HepG2 (cell line): Measurements from ENCODE around the gene TFPI. TPM values are rescaled to one million over a fixed set of nuclear protein-coding genes. Genes with fewer than 3 reads are reported as not detected.
"Not testable (repeated sequence)": the region's sequence is repeated elsewhere in the genome, so short reads cannot be mapped to it uniquely, and the experiment has no call there.

Experiments
- ATAC-seq: fragments of 200-7000 bp; cut with Tn5 transposase; 3 replicates; pipeline ENCODE4 v1.9.1; 2020; ENCODE audit warnings: mild to moderate bottlenecking, moderate library complexity
- BruUV-seq: library from RNA; stranded (reverse); fragments of 400-500 nt; replicated peaks from 2 replicates; lab custom pipeline; 2021; lab: Mats Ljungman, UMichigan
- CTCF ChIA-PET: fragments of 300-600 bp; formaldehyde crosslinking; extraction: SDS; loops from one replicate; lab custom pipeline; 2021; ENCODE audit warnings: low total read pairs, inconsistent platforms, low intra/inter-chr PET ratio; lab: Yijun Ruan, JAX
- POLR2A ChIA-PET: fragments of 350-600 bp; sonication (Branson Sonifier 250); formaldehyde crosslinking; loops from one replicate; lab custom pipeline; 2020; ENCODE audit warnings: antibody characterized with exemption, inconsistent platforms; lab: Yijun Ruan, JAX
- DNase-seq: peaks from one replicate; pipeline ENCODE4 v3.0.0-alpha.2; 2015; ENCODE audit warnings: low spot score
- FAIRE-seq: peaks from 3 replicates; lab custom pipeline; 2011; peaks lifted over from hg19 to GRCh38; lab: Jason Lieb, UNC
- H2AFZ ChIP-seq: one replicate; pipeline ENCODE4 v1.6.1; 2011; ENCODE audit warnings: low read length, inconsistent platforms
- H3K27ac ChIP-seq: fragments of 300-600 bp; 3 replicates; pipeline ENCODE4 v1.8.0; 2011; ENCODE audit warnings: mixed run types, mild to moderate bottlenecking, mixed read lengths, low read length, inconsistent platforms; ENCODE audit not compliant: insufficient read depth; ENCODE audit errors: extremely low read length
- H3K27me3 ChIP-seq, 2 experiments: fragments of 200-600 bp in 1 of 2; 2 replicates in 1 of 2; 3 replicates in 1 of 2; pipeline versions ENCODE4 v1.6.0 to v1.8.0; 2011; ENCODE audit warnings: low read length in 2 of 2, mild to moderate bottlenecking in 2 of 2, moderate library complexity in 2 of 2, inconsistent platforms in 1 of 2; ENCODE audit not compliant: insufficient read depth in 2 of 2, control insufficient read depth in 1 of 2
- H3K36me3 ChIP-seq, 2 experiments: fragments of 200-600 bp in 1 of 2; replicated peaks in 1 of 2; 2 replicates in 1 of 2; 3 replicates in 1 of 2; pipeline versions ENCODE4 v1.5.1 to v1.8.0; 2011; ENCODE audit warnings: low read length in 2 of 2, inconsistent platforms in 1 of 2; ENCODE audit not compliant: insufficient read depth in 2 of 2, control insufficient read depth in 1 of 2
- H3K4me1 ChIP-seq: 2 replicates; pipeline ENCODE4 v1.5.1; 2012; ENCODE audit warnings: low read length, inconsistent platforms; ENCODE audit not compliant: insufficient read depth
- H3K4me2 ChIP-seq: 2 replicates; pipeline ENCODE4 v1.6.0; 2011; ENCODE audit warnings: low read depth, low read length, inconsistent platforms
- H3K4me3 ChIP-seq, 3 experiments: fragments of 200-600 bp in 1 of 3; sonication (generic), shearing (Covaris generic) in 1 of 3; replicated peaks in 1 of 3; 2 replicates each; pipeline ENCODE4 v1.5.1; 2011 to 2016; ENCODE audit warnings: low read length in 3 of 3, inconsistent platforms in 2 of 3, low read depth in 2 of 3, mild to moderate bottlenecking in 2 of 3, control low read depth in 1 of 3, mixed read lengths in 1 of 3; ENCODE audit not compliant: insufficient read depth in 1 of 3
- H3K79me2 ChIP-seq: one replicate; pipeline ENCODE4 v1.6.1; 2011; ENCODE audit warnings: low read length, inconsistent platforms; ENCODE audit not compliant: insufficient read depth
- H3K9ac ChIP-seq: 2 replicates; pipeline ENCODE4 v1.6.0; 2011; ENCODE audit warnings: mild to moderate bottlenecking, low read depth, low read length, inconsistent platforms; ENCODE audit not compliant: insufficient read depth
- H3K9me3 ChIP-seq: 2 replicates; pipeline ENCODE4 v1.5.1; 2012; ENCODE audit warnings: mild to moderate bottlenecking, low read length
- H4K20me1 ChIP-seq: 2 replicates; pipeline ENCODE4 v1.6.0; 2011; ENCODE audit warnings: inconsistent platforms, mild to moderate bottlenecking, low read length, moderate library complexity; ENCODE audit not compliant: insufficient read depth
- CCDC6 ChIP-seq: sonication (generic); formaldehyde crosslinking; IDR thresholded peaks from 2 replicates; pipeline ENCODE4 v1.8.1; 2022; ENCODE audit warnings: mild to moderate bottlenecking, missing genetic modification reagents, moderate library complexity
- CREM ChIP-seq, 2 experiments: sonication (generic) in 1 of 2; formaldehyde crosslinking in 1 of 2; IDR thresholded peaks; 2 replicates each; pipeline versions ENCODE4 v1.4.0 to v1.6.1; 2016 to 2020; ENCODE audit warnings: antibody characterized with exemption in 1 of 2, mild to moderate bottlenecking in 1 of 2, missing genetic modification reagents in 1 of 2
- FOSL2 ChIP-seq: sonication (generic); formaldehyde crosslinking; IDR thresholded peaks from 2 replicates; pipeline ENCODE4 v1.4.0; 2020; ENCODE audit warnings: missing genetic modification reagents
- KLF11 ChIP-seq: IDR thresholded peaks from 2 replicates; pipeline ENCODE4 v1.6.1; 2016; ENCODE audit warnings: missing compliant biosample characterization
- KLF6 ChIP-seq: IDR thresholded peaks from 2 replicates; pipeline ENCODE4 v1.8.0; 2016; ENCODE audit warnings: missing biosample characterization, missing genetic modification reagents
- MED1 ChIP-seq: sonication (generic); formaldehyde crosslinking; IDR thresholded peaks from 2 replicates; pipeline ENCODE4 v1.4.0; 2020; ENCODE audit warnings: missing genetic modification reagents
- MLLT10 ChIP-seq: sonication (generic); formaldehyde crosslinking; IDR thresholded peaks from 2 replicates; pipeline ENCODE4 v1.4.0; 2020; ENCODE audit warnings: missing genetic modification reagents
- PHF8 ChIP-seq: sonication (generic); formaldehyde crosslinking; IDR thresholded peaks from 2 replicates; pipeline ENCODE4 v1.5.0; 2020; ENCODE audit warnings: missing genetic modification reagents
- POGZ ChIP-seq: sonication (generic); formaldehyde crosslinking; IDR thresholded peaks from 2 replicates; pipeline ENCODE4 v1.4.0; 2020; ENCODE audit warnings: mild to moderate bottlenecking, missing genetic modification reagents
- POLR2AphosphoS5 ChIP-seq: IDR thresholded peaks from 2 replicates; pipeline ENCODE4 v1.6.1; 2012; ENCODE audit warnings: low read depth, low read length
- SOX13 ChIP-seq, 3 experiments: fragments of 450-650 bp in 1 of 3; sonication (generic) in 1 of 3; formaldehyde crosslinking in 1 of 3; IDR thresholded peaks in 2 of 3; conservative IDR thresholded peaks in 1 of 3; 2 replicates each; pipeline versions ENCODE4 v1.5.0 to v1.6.1; 2016 to 2020; ENCODE audit warnings: antibody characterized with exemption in 1 of 3, mild to moderate bottlenecking in 1 of 3, missing compliant biosample characterization in 1 of 3, missing genetic modification reagents in 1 of 3, moderate library complexity in 1 of 3
- TGIF2 ChIP-seq: IDR thresholded peaks from 2 replicates; pipeline ENCODE4 v1.6.1; 2016; ENCODE audit warnings: control low read depth, missing compliant biosample characterization
- ZNF792 ChIP-seq: IDR thresholded peaks from 2 replicates; pipeline ENCODE4 v1.6.1; 2016
- WGBS: methylation state at CpG from one replicate; pipeline ENCODE4 v1.1.6; 2017; ENCODE audit warnings: low lambda C conversion rate; 5-methylcytosine and 5-hydroxymethylcytosine counted together
- in situ Hi-C: cut with HindIII; loops from 2 replicates; pipeline ENCODE4 v1.10.0; 2017; ENCODE audit warnings: low pct_unique_long_range_greater_than_20kb; ENCODE audit not compliant: extremely low pct_ligation_motif_present
- intact Hi-C: fragments of 100-400 bp; cut with micrococcal nuclease; formaldehyde crosslinking; loops from one replicate; pipeline ENCODE4 v1.10.0; 2022; ENCODE audit not compliant: unreplicated experiment
- polyA plus RNA-seq, 8 experiments: library from polyadenylated mRNA; depleted of rRNA in 3 of 8; stranded (reverse) in 7 of 8; unstranded in 1 of 8; fragments of >200 nt; fragmentation: Illumina TruSeq in 4 of 8; extraction: Trizol in 4 of 8; gene quantifications; 2 replicates each; pipeline versions ENCODE4 v1.2.1 to v1.2.3, GENCODE V29; 2011 to 2016; ENCODE audit warnings: low read depth in 4 of 8, missing spikeins in 1 of 8, mixed read lengths in 1 of 8; ENCODE audit not compliant: insufficient read depth in 1 of 8
- total RNA-seq, 5 experiments: library from RNA; depleted of rRNA; stranded (reverse); fragments of >200 nt; fragmentation: Illumina TruSeq; extraction: Trizol; gene quantifications; 2 replicates each; pipeline ENCODE4 v1.2.3, GENCODE V29; 2016; ENCODE audit warnings: low read depth in 1 of 5
- TF ChIP-seq, protein P1 (sequence below): sonication (generic); formaldehyde crosslinking; IDR thresholded peaks from 2 replicates; pipeline ENCODE4 v1.4.0; 2020; ENCODE audit warnings: missing genetic modification reagents, low read depth, mild to moderate bottlenecking, borderline replicate concordance
- TF ChIP-seq, protein P2 (sequence below): IDR thresholded peaks from 2 replicates; pipeline ENCODE4 v1.6.1; 2012; ENCODE audit warnings: inconsistent platforms
- TF ChIP-seq, protein P3 (sequence below): sonication (generic); formaldehyde crosslinking; IDR thresholded peaks from 2 replicates; pipeline ENCODE4 v1.4.0; 2020; ENCODE audit warnings: missing genetic modification reagents
- TF ChIP-seq, protein P4 (sequence below): sonication (generic); formaldehyde crosslinking; IDR thresholded peaks from 2 replicates; pipeline ENCODE4 v1.8.0; 2023; ENCODE audit warnings: mild to moderate bottlenecking, missing genetic modification reagents
- TF ChIP-seq, protein P5 (sequence below): IDR thresholded peaks from 2 replicates; pipeline ENCODE4 v1.6.1; 2018; ENCODE audit warnings: missing genetic modification reagents

TFPI gene
- total and polyA plus RNA-seq, 2 of the 13 experiments (the other 11 are each of a cell fraction or from before 2014, with no cell fraction given): 301 to 436 TPM

DNA sequence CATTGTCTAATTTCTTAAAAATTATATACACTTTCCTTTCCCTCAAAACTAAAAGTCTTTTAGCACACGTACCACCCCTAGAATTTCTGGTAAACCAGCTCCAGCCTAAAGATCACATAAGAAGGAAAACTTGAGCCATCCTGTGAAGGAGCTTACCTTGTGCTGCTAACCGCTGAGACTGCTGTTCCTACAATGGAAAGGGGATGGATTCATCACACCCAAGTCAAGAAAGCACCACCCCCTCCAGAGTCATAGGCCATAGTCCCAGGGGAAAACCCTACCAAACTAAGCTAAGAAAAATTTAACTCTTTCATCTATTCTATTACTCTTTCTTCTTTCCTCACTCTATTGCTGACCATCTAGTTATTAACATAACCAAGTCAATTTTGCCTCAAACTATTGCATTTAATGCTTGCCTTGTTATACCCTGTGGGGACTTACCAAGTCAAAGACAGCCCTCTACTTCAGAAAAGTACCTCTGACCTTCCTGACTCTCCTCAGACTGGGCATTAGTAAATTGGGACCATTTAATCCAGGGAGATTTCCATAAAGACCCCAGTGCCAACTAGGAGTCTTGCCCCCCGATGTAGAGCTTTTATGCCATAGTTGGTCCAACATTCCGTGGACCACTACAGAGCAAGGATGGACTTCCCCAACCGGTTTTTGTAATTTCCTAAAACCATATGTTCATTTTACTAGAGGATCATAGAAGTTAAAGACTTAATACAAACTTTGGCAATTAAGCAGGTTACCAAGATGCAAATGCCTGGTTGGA is 40.6 kb downstream of the TFPI start:
- ATAC-seq (peak; percentile 5; the same call in 1 of the 3 replicates), DNase-seq (peak; percentile 50)
- H2AFZ ChIP-seq; BruUV-seq; H3K27me3 ChIP-seq; in situ Hi-C loops; CTCF ChIA-PET; H3K36me3 ChIP-seq; FAIRE-seq; intact Hi-C loops; H4K20me1 ChIP-seq; H3K9me3 ChIP-seq; TF ChIP-seq CREM (CRISPR knock-in tag; IDR thresholded peaks at IDR 0.05); SOX13 (IDR thresholded peaks at IDR 0.05): not testable (repeated sequence)
- 77% methylated on average over 5 of the region's 5 CpGs for WGBS
- Histone ChIP-seq H3K79me2 (peaks cover 79% of the 10 kb centered on the region), H3K9ac (peak overlapping the region; percentile 70), H3K4me3 (peak overlapping the region; percentile 56 to 70 (median 59)), H3K27ac (peak overlapping the region; percentile 75), H3K4me2 (peak overlapping the region; percentile 50), H3K4me1 (peaks cover 88% of the 10 kb centered on the region)
- POLR2A ChIA-PET: interaction anchor here (1.2 to 1.9 kb wide), 5 partner anchors 11 to 36 kb away, joined by 4 to 20 read pairs (median 6); no protein-coding TSS in a partner anchor
- TF ChIP-seq KLF11 (CRISPR knock-in tag) (0 out of 2 replicates have a peak, but pooled peaks have one; percentile 56), POGZ (CRISPR knock-in tag) (peak; percentile 50), MED1 (CRISPR knock-in tag) (peak; percentile 93), POLR2AphosphoS5 (peak; percentile 91), TGIF2 (CRISPR knock-in tag) (0 out of 2 replicates have a peak, but pooled peaks have one; percentile 23), CREM (IDR thresholded peaks at IDR 0.05) (peak; percentile 56; the same call in 1 of the 2 replicates), CCDC6 (CRISPR knock-in tag) (0 out of 2 replicates have a peak, but pooled peaks have one; percentile 30), KLF6 (CRISPR knock-in tag) (peak; percentile 82), FOSL2 (CRISPR knock-in tag) (peak; percentile 71), ZNF792 (CRISPR knock-in tag) (peak; percentile 61; the same call in 1 of the 2 replicates), PHF8 (CRISPR knock-in tag) (peak; percentile 43), SOX13 (CRISPR knock-in tag; conservative IDR thresholded peaks at IDR 0.05 in 1 of 2, IDR thresholded peaks at IDR 0.05 in 1 of 2) (peak in 1 of 2 experiments; percentile 63; a peak in 1 of 4 replicates), MLLT10 (CRISPR knock-in tag) (0 out of 2 replicates have a peak, but pooled peaks have one; percentile 61)
- TF ChIP-seq, protein P1, sequence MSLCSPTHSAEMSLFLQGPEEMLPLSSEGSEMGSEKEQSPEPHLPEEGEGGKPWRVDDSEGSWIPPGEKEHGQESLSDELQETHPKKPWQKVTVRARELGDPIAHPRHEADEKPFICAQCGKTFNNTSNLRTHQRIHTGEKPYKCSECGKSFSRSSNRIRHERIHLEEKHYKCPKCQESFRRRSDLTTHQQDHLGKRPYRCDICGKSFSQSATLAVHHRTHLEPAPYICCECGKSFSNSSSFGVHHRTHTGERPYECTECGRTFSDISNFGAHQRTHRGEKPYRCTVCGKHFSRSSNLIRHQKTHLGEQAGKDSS (CRISPR knock-in tag): 0 out of 2 replicates have a peak, but pooled peaks have one; percentile 12
- TF ChIP-seq, protein P2, sequence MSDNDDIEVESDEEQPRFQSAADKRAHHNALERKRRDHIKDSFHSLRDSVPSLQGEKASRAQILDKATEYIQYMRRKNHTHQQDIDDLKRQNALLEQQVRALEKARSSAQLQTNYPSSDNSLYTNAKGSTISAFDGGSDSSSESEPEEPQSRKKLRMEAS: peak; percentile 50; the same call in 1 of the 2 replicates
- TF ChIP-seq, protein P3, sequence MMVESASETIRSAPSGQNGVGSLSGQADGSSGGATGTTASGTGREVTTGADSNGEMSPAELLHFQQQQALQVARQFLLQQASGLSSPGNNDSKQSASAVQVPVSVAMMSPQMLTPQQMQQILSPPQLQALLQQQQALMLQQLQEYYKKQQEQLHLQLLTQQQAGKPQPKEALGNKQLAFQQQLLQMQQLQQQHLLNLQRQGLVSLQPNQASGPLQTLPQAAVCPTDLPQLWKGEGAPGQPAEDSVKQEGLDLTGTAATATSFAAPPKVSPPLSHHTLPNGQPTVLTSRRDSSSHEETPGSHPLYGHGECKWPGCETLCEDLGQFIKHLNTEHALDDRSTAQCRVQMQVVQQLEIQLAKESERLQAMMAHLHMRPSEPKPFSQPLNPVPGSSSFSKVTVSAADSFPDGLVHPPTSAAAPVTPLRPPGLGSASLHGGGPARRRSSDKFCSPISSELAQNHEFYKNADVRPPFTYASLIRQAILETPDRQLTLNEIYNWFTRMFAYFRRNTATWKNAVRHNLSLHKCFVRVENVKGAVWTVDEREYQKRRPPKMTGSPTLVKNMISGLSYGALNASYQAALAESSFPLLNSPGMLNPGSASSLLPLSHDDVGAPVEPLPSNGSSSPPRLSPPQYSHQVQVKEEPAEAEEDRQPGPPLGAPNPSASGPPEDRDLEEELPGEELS (CRISPR knock-in tag): peak; percentile 50
- TF ChIP-seq, protein P4, sequence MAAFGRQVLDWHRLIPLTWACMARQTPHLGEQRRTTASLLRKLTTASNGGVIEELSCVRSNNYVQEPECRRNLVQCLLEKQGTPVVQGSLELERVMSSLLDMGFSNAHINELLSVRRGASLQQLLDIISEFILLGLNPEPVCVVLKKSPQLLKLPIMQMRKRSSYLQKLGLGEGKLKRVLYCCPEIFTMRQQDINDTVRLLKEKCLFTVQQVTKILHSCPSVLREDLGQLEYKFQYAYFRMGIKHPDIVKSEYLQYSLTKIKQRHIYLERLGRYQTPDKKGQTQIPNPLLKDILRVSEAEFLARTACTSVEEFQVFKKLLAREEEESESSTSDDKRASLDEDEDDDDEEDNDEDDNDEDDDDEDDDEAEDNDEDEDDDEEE (CRISPR knock-in tag): peak; percentile 85
- TF ChIP-seq, protein P5, sequence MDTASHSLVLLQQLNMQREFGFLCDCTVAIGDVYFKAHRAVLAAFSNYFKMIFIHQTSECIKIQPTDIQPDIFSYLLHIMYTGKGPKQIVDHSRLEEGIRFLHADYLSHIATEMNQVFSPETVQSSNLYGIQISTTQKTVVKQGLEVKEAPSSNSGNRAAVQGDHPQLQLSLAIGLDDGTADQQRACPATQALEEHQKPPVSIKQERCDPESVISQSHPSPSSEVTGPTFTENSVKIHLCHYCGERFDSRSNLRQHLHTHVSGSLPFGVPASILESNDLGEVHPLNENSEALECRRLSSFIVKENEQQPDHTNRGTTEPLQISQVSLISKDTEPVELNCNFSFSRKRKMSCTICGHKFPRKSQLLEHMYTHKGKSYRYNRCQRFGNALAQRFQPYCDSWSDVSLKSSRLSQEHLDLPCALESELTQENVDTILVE (CRISPR knock-in tag): 0 out of 2 replicates have a peak, but pooled peaks have one; percentile 68
